ENCODE measurements around the gene SPTBN1. TPM values are rescaled to one million over a fixed set of nuclear protein-coding genes. Genes with fewer than 3 reads are reported as not detected.
"Not testable (repeated sequence)": the region's sequence is repeated elsewhere in the genome, so short reads cannot be mapped to it uniquely, and the experiment has no call there.

Gene SPTBN1
- total RNA-seq, 1 experiment from 2014 or later, result 120 TPM

DNA sequence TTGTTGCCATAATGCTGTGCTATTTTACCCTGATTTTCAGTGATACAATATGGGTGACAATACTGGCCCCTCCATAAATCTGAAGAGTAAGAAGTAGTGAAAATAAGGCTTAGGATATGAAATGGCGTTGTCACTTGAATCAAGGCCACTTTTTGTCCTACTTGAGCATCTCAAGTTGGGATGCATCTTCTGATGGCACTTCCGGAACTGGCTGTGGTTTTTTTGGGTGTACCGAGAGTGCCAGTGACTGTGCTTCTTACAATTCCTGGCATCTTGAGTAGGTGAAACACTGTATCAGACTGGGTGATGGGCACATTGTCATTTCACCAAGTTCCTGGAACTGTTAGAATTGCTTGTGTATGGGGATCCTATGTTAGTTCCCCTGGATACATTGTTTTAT, 214.9 kb downstream of the SPTBN1 start:
- DNase-seq (ENCODE audit: low read depth), result no peak

DNA sequence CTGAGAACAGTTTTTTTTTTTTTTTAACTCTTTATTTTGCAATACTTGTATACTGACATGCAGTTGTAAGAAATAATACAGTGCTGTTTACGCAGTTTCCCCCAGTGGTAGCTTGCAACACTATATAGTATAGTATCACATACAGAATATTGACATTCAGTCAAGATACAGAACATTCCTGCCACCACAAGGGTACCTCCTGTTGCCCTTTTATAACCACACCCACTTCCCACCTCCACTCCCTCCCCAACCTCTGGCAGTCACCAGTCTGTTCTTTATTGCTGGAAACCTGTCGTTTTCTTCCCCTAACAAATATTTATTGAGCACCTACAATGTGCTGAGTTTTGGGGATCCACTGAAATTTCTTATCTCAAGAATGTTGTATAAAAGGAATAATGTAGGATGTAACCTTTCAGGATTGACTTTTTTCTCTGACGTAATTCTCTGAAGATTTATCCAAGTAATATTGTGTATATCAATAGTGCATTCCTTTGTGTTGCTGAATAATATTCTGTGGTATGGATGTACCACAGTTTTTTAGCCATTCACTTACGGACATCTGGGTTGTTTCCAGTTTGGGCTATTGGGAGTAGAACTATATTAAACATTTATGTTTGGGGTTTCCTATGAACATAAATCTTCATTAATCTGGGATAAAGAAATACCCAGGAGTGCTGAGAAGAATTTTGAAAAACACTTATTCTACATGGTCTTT, 215.9 kb downstream of the SPTBN1 start:
- no peak for DNase-seq (ENCODE audit: low read depth)

DNA sequence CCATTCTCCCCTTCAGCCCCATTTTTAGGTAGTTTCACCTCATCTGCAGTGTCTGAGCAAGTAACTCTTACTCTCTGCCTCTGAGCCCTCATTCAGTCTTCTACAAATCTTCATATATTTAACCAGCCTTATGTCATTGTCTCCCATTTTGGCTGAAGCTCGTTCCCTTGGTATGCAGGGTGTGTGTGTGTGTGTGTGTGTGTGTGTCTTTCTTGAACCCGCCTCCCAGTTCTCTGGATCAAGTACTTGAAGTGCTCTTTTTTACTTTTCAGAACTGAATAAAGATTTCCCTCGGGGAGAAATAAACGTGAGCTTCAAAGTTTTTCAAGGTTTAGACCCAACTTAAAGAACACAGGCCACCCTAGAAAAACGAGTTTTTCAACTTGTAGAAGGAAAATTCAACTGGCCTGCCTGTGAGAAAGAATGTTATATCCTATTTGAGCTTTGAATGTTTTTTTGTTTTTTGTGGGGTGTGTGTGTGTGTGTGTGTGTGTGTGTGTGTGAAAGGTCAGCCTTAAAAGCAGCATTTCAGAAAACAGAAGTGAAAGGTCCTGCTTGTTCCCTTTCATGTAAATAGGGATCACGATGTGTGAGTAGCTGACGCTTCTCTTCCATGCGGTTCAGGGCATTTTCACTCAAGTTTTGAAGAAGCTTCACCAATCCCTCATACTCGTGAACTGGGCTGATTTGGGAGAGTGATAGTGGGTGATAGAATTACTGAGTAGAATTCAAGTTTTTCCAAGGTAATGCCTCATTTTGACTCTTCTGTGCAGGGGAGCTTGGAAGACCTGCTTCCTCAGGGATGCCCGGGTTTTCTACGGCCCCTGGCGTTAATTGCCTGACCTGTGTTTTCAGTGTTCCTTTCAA, 216.7 kb downstream of the SPTBN1 start:
- DNase-seq (ENCODE audit: low read depth), result no peak

DNA sequence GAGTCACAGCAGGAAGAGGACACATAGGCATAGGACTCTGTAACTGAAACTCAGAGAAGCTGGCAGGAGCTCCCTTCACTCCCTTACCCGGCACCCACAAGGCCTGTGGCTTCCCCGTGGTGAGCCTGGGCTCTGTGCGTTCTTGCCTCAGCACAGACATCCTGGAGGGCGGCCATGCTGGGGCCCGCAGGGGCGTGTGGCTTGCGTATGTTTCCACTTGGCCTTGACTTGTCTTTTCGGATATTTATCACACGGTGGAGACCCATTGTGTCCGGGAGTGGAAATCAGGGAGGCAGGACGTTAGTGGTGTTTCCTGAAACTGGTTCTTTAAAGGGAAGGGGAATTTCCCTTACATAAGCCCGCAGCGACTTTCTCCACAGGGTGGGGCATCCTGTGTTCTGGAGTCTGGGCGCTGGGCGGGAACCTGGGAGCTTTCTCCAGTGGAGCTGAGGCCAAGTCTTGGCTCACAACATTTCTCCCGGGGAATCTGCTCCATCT, 217.4 kb downstream of the SPTBN1 start:
- DNase-seq (ENCODE audit: low read depth), result peak; percentile 86

DNA sequence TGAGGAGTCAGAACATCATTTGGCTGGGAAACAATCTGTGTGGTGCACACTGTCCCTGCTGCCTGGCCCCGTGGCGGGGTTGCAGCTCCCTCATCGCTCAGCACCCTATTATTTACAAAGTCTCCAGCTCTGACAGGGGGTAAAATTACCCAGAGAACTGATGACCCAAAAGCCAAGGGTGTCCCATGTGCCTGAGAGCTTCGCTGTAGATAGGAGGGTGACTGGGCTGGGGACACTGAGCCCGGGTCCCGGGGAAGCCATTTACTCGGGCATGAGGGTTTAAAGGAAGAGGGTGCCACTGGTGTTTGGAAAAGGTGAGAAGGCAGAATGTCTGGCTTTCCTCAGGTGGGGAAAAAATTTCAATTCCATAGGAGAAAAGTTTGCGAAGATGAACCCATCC, 219.2 kb downstream of the SPTBN1 start:
- DNase-seq (ENCODE audit: low read depth), result no peak

DNA sequence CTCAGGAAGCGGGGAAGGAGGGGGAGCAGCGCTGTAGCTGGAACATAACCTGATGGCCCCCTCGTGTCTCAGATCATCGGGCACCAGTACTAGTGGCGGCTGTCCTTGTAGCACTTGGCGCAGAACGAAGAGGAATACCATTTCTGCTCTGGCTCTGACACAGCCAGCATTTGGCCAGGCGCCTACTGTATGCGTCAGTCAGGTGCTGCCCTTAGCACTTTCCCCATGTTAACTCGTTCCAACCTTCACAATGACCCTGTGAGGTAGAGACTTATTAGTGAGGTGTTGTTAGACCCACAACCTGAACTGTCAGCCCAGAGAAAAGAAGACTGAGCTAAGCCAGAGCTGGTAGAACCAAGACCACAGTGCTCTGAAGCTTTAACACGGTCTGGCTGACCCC, 219.6 kb downstream of the SPTBN1 start:
- DNase-seq (ENCODE audit: low read depth), result no peak

DNA sequence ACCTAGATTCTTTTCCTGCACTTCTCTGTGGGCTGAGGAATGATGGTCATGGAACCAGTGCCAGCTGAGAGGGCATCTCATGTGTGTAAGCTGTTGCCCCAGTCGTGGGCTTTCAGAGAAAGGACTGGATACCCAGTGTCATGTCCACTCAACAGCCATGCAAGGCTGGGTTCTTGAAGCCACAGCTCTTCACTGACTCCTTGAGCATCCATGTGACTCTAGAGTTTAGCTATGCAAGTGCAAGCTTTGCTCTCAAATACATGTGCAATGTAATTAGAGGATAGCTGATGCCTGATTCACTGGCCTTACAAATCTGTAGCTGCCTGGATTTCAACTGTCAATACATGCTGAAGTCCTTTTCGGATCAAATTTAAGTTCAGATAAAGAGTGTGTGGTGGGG, 220.5 kb downstream of the SPTBN1 start:
- DNase-seq (ENCODE audit: low read depth), result no peak

DNA sequence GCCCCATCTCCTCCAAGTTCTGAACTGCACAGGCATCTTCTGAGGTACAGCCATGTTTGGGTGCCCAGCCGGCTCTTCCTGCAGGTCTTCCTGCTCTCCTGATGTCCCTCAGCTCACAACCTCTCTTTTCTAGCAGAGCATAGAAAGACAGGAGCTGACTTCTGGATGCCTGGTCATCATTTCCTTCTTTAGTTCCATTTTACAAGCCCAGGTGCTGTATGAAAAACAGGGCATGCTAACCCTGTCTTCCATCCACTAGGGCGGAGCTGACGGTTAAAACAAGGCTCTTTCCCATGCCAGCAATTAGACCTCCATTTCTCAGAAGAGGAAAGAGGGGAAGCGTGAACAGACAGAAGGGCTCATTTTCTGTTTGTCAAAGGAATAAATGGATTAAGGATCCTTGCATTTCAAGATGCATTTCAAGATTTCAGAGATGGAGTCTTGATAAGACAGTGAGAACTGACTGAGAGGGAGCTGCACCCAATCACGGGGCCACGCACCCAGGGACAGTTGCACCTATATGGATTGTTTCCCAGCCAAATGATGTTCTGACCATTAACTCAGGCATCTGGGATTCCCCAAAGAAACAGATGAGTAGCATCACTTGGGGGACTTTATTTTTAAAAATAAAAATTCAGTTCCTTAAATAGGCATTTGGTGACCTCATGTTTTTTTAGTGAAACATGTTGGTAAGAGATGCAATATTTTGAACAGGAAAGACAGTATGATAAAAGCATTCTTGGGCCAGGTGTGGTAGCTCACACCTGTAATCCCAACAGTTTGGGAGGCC, 221.5 kb downstream of the SPTBN1 start:
- no peak for DNase-seq (ENCODE audit: low read depth)

DNA sequence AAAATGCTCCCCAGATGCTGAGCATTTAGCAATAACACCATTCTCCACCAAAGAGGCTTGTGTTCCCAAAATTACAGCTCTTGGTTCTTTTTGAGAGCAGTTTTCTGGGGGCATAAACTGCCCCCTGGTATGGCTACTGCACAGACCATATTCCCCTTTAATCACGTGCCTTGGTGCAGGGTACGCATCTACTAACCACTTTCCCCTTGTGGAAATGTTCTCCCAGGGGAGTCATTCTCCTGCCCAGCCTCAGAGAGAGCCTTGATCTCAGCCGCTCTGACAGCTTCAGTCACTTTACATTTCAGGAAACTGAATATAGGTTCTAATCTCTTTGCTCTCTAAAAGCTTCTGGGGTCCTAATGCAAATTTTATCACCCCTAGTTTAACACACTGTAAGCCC, 222.6 kb downstream of the SPTBN1 start:
- DNase-seq (ENCODE audit: low read depth), result no peak

DNA sequence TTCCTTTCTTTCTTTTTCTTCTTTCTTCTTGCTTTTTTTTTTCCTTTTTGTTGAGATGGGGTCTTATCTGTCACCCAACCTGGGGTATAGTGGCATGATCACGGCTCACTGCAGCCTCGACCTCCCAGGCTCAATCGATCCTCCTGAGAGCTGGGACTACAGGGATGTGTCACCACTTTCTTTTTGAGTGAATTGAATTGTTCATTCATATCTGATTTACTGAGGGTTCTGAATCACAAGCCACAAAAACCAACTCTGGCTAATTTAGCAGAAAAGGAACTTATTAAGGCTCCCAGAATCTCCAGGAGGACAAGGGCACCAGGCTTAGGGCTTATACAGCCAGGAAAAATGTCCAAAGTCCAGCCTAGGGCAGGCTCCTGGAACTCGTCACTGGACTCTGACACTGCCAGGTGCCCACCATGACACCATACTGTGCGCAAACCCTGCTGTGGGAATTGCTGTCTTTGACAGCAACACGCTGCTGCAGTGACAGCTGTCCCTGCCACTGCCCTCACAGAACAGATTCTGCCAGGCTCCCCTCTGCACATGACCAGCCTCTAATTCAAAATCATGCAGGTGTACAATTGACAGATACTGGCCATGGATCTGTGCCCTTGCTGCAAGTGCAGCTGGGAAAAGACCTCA, 224.4 kb downstream of the SPTBN1 start:
- peak; percentile 81 for DNase-seq (ENCODE audit: low read depth)

DNA sequence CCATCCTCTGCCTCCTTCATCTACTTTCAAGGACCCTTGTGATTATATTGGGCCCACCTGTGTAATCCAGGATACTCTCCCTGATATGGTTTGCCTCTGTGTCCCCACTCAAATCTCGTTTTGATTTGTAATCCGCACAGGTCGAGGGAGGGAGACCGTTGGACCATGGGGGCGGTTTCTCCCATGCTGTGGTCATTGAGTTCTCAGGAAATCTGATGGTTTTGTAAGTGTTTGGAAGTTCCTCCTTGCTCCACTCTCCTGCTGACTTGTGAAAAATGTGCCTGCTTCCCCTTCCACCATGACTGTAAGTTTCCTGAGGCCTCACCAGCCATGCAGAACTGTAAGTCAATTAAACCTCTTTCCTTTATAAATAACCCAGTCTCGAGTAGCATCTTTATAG, 225.3 kb downstream of the SPTBN1 start:
- DNase-seq (ENCODE audit: low read depth), result no peak

DNA sequence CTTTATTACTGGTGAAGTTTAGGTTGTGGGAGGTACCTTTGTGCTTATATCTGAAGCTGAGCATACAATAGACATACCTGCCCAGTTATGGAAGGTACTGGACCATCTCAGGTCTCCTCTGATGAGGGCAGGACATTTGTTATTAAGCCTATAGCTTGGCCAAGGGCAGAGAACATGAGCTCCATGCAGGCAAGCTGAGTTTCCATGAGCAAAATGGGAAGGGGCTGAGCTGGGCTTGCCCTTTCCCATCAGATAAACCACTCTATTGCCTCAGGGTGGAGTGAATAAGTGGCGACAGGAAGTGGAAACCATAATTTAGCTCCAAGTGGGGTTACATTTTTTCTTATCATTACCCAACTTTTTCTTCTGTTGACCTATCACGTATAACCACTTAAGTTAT, 227.5 kb downstream of the SPTBN1 start:
- DNase-seq (ENCODE audit: low read depth), result no peak

DNA sequence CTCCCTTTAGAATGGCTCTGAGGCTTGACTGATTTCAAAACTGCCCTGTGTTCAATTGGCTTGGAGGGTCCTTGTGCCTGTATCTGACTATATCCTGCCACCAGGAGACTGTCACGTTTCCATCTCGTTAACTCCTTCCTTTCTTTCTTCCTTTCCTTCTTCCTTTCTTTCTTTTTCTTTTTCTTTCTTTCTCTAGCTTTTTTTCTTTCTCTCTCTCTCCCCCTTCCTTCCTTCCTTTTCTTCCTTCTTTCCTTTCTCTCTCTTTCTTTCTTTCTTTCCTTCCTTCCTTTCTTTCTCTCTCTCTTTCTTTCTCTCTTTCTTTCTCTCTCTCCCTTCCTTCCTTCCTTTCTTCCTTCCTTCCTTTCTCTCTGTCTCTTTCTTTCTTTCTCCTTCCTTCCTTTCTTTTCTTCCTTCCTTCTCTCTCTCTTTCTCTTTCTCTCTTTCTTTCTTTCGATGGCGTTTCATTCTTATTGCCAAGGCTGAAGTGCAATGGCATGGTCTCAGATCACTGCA, 229.2 kb downstream of the SPTBN1 start:
- no peak for DNase-seq (ENCODE audit: low read depth)

DNA sequence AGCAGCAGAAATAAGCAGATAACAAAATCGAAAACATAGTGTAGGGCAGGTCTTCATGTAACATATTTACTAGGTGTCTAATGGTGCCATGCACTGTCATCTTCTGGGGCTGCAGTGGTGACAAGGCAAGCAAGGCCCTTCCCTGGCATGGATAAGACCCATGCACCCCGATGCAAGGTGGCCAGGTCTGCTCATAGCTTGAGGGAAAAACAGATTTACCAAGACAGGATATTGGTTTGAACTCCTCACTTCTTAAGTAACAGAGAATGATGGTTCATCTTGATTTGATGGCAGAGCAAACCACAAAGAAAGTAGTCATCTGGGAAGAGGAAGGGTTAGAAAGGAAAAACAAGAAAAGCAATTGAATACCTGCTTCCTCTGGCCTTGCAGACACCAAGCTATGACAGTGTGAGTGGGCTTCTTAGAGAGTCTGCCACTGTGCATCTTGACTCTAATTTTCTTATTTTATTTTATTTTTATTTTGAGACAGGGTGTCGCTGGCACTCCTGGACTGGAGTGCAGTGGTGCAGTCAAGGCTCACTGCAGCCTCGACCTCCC, 231.5 kb downstream of the SPTBN1 start:
- DNase-seq (ENCODE audit: low read depth), result peak; percentile 50

DNA sequence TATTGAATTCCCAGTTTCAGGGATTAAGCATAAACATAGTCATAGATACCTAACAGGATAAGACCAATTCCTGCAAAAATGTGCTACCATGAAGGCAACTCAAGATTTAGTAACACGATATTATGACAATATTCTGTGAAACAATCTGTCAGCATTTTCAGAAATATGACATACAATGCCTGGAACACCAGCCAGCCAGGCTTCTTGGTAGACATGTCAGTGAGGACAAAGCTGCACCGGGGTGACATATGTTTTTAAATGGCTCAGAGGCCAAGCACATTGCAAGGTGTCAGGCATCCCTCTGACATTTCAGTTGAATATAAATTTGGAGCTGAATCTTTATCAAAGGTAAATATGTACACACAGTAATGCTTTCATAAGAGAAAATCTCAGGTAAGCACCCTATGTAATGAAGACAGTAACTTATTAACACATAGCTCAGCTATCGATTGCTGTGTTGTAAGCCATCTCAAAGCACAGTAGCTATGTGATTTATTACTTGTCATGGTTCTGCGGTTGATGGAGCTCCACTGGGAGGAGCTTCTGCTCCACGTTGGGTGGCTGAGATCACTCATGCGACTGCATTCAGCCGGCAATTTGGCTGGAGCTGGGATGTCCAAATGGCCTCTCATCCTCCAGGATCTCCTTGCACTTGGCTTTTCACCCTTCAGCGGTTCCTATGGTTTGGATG, 235.5 kb downstream of the SPTBN1 start:
- no peak for DNase-seq (ENCODE audit: low read depth)

DNA sequence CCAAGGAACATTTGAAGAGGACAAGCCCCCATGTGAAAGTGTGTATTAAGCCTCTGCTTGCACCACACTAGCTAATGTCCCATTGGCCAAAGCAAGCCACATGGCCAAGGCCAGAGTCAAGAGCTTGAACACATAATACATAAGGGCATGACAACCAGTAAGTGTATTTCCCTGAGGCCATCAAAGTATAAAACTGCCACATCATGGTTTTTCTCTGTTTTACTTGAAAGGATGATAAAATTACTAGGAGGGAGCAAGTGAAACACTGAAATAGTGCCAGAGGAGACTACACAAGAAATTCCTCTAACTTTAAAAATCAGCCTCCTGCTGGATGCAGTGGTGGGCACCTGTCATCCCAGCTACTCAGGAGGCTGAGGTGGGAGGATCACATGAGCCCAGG, 236.4 kb downstream of the SPTBN1 start:
- DNase-seq (ENCODE audit: low read depth), result no peak

DNA sequence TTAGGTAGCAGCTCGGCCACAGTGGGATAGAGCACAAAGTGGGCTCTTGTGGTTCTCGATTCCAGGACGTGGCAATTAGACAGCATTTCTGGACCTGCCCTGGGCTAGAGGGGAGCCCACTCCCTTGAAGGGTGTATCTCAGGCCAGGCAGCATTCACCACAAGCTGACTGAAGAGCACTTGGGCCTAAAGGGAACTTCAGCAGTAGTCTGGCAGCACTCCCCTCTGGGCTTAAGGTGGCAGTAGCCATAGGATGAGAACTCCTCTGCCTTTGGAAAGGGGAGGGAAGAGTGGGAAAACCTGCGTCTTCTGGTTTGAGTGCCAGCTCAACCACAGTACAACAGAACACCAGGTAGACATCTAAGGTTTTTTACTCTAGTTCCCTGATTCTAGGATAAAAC, 239.3 kb downstream of the SPTBN1 start:
- no peak for DNase-seq (ENCODE audit: low read depth)

DNA sequence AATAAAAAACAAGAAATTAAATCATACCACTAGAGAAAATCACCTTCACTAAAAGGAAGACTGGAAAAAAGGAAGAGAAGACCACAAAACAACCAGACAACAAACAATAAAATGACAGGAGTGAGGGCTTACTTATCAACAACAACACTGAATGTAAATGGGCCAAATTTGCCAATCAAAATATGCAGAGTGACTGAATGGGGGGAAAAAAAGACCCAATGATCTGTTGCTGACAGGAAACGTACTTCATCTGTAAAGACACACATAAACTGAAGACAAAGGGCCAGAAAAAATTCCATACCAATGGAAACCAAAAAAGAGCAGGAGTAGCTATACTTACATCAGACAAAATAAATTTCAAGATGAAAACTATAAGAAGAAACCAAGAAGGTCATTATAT, 241.8 kb downstream of the SPTBN1 start:
- no peak for DNase-seq (ENCODE audit: low read depth)

DNA sequence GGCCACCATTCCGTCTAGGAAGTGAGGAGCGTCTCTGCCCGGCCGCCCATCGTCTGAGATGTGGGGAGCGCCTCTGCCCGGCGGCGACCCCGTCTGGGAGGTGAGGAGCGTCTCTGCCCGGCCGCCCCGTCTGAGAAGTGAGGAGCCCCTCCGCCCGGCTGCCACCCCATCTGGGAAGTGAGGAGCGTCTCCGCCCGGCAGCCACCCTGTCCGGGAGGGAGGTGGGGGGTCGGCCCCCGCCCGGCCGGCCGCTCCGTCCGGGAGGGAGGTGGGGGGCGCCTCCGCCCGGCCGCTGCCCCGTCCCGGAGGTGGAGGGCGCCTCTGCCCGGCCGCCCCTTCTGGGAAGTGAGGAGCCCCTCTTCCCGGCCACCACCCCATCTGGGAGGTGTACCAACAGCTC, 242.8 kb downstream of the SPTBN1 start:
- not testable (repeated sequence) for DNase-seq (ENCODE audit: low read depth)

DNA sequence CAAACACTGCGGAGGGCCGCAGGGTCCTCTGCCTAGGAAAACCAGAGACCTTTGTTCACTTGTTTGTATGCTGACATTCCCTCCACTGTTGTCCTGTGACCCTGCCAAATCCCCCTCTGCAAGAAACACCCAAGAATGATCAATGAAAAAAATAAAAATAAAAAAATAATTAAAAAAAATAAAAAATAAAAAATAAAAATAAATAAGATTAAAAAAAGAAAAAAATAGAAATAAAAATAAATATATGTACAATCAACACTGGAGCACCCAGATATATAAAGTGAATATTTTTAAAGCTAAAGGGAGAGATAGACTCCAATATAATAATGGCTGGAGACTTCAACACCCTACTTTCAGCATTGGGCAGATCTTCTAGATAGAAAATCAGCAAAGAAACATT, 243.5 kb downstream of the SPTBN1 start:
- no peak for DNase-seq (ENCODE audit: low read depth)

DNA sequence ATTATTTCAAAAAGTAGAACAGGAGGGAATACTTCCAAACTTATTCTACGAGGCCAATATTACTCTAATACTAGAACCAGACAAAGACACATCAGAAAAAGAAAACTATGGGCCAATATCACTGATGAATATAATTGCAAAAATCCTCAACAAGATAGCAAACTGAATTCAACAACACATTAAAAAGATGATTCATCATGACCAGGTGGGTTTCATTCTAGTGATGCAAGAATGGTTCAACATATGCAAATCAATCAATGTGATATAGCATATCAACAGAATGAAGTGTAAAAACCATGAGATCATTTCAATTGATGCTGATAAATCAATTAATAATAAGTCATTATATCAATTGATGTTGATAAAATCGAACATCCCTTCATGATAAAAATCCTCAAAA, 244.9 kb downstream of the SPTBN1 start:
- no peak for DNase-seq (ENCODE audit: low read depth)
